MM.1S (cell line): ENCODE data around the gene PPP2R2D.

Experiments
- CTCF ChIP-seq: fragments of 300-600 bp; sonication (generic); IDR thresholded peaks from 2 replicates; pipeline ENCODE4 v1.5.1; 2016; ENCODE audit warnings: antibody characterized with exemption, low read length, mixed read lengths
- EZH2phosphoT487 ChIP-seq: fragments of 300-600 bp; sonication (generic); IDR thresholded peaks from 2 replicates; pipeline ENCODE4 v1.6.1; 2018; ENCODE audit warnings: antibody characterized with exemption, low read length

- TF ChIP-seq EZH2phosphoT487 (no peak), CTCF (no peak)
Observed at GRCh38 chr10:131991726-131992125, 90.9 kb downstream of the PPP2R2D start.
